NCI-H226 (cell line): ENCODE data around the gene ST3GAL6.

Experiments used
- DNase-seq: peaks from one replicate; pipeline ENCODE4 v3.0.0-alpha.2; 2015

The ST3GAL6 gene, protein sequence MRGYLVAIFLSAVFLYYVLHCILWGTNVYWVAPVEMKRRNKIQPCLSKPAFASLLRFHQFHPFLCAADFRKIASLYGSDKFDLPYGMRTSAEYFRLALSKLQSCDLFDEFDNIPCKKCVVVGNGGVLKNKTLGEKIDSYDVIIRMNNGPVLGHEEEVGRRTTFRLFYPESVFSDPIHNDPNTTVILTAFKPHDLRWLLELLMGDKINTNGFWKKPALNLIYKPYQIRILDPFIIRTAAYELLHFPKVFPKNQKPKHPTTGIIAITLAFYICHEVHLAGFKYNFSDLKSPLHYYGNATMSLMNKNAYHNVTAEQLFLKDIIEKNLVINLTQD

DNA sequence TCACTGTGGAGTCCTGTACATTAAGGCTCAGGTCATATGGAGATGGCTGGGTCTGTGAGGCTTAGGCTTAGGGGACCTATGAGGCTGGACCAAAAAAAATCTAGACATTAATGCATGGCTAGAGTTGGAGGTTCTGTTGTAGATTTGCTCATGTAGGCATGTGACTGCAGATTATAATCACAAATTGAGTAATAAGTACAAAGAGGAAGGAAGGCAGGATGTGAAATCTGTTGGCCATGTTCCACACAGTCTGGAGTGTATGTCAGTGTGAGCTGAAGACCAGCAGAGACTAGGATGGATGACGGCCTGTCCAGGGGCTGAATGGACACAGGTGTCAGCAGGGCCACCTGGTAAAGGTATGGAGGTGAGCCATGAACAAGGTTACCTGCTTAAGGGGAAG is at the start of gene ST3GAL6:
ST3GAL6 (plus strand) TSS at position 265 of the 400 bp plus-strand sequence. CDS start 5,101 bp downstream, outside the sequence.
- DNase-seq, result no peak

DNA sequence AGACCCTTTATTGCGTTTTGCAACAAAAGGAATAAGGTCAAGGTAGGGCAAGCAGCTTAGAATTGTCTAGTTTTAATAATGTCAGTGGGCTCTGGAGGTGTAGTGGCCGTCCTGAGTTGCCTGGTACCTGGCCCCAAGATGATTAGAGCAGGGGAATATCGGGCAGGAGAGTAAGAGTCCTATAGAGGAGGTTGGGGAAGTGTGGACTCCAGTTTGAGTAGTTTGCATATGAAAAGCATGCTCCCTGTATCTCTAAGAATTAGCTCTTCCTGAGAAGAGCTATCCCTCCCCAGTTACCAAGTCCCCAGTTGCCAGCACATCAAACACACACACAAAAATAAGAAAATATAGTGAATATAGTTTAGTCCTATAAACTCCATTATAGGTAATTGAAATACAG is 49.2 kb upstream of the ST3GAL6 start:
- DNase-seq, result no peak

- DNase-seq, result no peak
These were observed 45.6 kb upstream of the ST3GAL6 start for GRCh38 chr3:98717584-98717983.

- no peak for DNase-seq
These were observed 44.4 kb upstream of the ST3GAL6 start for GRCh38 chr3:98718730-98719129.

DNA sequence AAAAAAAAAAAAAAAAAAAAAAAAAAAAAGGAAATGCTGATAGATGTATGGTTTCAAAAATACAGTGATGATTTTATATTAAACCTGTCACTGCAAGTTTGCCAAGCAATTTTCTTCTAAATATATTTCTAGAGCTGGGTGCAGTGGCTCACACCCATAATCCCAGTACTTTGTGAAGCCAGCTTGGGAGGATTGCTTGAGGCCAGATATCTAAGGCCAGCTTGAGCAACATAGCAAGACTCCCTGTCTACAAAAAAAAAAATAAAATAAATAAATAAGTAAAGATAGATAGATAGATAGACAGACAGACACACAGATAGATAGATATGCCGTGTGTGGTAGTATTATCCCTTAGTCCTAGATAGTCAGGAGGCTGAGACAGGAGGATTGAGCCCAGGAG is 41.4 kb upstream of the ST3GAL6 start:
- no peak for DNase-seq

DNA sequence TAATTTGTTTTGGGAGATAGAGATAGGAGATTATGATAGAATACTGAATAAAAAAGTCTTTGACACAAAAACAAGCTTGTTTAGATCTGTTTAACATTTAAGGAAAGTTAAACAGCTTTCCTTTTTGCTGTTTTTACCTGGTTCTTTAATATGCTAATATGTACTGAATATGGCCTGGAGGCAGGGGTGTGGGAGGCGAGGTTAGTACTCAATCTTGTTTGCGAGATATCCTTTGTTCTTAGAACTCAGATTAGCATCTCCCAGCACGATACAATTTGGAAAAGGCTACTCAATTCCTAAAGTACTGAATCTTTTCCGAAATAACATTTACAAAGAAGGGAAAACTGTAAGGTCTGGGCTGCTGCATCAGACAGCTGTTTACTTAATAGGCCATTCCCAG is 40.8 kb upstream of the ST3GAL6 start:
- no peak for DNase-seq

DNA sequence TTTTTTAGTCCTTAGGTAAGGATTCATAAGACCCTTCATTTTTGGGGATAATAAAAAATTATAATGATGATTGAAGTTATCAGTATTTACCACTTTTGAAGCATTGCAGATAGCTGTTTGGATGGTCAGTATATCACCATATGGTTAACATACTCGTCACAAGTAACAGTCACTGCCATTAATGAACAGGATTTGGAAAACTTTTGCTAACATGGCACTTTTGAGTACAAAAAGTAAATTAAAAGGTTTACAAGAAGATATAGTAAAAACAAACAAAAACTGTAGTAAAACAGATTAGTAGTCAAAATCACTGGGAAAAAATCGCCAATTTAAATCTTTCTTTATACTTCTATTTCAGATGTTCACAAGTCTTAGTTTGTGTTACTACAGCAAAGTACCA is 37.8 kb upstream of the ST3GAL6 start:
- DNase-seq, result no peak

- DNase-seq, result peak; percentile 72
These were observed 37.1 kb upstream of the ST3GAL6 start for GRCh38 chr3:98726084-98726483.

- no peak for DNase-seq
These were observed 35.5 kb upstream of the ST3GAL6 start for GRCh38 chr3:98727638-98728037.

- DNase-seq, result no peak
These were observed 34.5 kb upstream of the ST3GAL6 start for GRCh38 chr3:98728672-98729071.

GRCh38 chr3:98730338-98730737 is 32.8 kb upstream of the ST3GAL6 start:
- DNase-seq, result peak; percentile 67

GRCh38 chr3:98730886-98731537 is 32.1 kb upstream of the ST3GAL6 start:
- DNase-seq, result no peak

- DNase-seq, result no peak
These were observed 31.3 kb upstream of the ST3GAL6 start for GRCh38 chr3:98731720-98732285.

DNA sequence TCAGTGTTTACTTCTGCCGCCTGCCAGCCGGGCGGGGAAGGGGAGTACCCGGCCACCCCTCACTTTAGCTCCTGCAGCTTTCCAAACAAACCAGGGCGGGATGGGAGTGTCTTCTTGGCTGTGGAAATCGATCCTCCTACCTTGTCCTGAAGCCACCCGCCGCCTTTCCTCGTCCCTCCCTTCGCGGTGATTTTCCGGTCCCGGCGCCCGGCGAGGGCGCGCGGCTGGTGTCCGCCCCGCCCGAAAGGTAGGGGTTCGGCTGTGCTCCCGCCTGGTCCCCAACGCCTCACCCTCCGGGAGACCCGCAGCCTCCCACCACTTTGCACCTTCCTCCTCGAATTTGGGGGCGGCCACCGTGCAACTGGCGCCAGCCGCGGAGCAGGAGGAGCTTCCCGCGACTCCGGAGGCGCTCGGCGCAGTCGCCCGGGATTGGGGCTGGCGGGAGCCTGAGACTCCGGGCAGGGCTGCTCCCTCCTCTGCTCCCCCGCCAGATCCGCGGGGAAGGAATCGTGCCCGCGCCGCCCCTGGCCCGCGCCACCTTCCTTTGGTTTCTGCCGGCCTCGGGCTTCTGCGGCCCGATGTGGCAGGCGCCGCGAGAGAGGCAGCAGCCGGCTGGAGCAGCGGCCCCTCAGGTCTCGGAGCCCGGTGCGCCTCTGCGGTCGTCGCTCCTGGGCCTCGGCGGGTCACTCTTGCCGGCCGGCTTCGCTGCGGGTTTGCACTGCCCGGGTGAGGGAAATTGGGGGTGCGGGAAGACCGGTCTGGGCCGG is 30.7 kb upstream of the ST3GAL6 start:
- no peak for DNase-seq

DNA sequence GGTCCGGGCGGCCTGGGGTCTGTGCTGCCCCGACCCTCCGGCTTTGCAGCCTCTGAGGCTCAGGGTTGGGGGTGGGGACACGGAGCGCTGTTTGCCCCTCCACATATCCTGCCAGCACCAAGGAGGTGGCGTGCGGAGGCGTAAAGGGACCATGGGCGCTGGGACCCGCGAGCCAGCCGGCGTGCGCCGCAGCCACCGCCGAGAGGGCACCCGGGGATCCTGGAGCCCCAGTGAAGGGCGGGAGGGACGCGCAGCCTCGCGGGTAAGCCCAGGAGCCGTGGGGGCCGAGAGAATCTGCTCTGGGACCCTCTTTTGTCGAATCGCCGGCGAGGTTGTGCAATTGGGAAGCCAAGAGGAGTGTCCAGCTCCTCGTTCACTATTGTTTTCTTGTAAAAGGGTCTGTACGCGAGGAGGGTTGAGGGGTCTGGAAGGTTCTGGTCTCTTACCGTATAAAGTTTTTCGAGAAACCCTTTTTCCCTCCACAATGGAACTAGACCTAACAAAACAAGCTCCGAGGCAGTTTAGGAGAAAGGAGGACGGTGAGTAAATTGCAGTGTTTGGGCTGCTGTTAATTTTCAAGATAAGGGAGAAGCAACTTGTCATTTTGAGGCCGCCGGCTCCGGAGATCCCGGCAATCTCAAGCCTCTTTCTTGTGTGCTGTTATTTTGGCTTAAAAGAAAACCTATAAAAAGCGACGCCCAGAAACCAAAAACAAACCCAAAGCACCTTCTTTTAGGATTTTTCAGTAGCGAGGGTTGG is 29.9 kb upstream of the ST3GAL6 start:
- DNase-seq, result no peak

- DNase-seq, result no peak
These were observed 29.3 kb upstream of the ST3GAL6 start for GRCh38 chr3:98733812-98734281.

DNA sequence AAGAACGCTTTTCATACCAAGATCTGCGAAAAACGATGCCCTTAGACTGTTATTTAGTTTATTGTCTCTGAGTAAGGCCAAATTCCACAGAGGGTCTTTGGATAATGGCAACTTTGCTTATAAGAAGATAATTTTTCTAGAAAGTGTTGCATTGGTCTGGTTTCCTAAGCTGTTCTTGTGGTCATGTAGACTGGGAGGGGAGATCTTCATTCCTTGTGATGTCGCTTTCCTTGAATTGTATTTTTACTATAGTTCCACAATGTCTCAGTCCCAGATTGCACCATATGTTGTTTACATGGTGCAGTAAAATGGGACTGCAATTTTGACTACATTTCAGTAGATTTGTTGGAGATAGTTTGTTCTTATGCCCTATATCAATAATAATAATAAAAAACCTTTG is 28.8 kb upstream of the ST3GAL6 start:
- DNase-seq, result no peak

DNA sequence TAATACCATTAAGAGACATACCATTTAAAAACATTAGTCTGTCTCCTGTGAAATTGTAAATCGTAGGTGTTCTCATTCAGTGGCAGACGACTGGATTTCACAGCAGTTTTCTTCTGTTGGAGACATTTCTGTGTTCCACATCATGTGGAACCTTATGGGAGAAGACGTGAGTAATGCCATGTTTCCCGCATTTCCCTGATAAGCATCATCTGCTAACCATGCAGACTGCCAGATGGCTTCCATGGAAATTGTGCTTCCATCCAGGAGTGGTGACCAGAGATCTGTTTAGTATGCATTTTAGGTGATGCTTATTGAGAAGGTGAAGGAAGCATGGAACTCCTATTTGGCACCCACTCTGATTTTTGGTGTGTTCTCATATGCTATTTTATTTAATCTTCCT is 28.4 kb upstream of the ST3GAL6 start:
- DNase-seq, result no peak

GRCh38 chr3:98735296-98735695 is 27.8 kb upstream of the ST3GAL6 start:
- DNase-seq, result no peak

DNA sequence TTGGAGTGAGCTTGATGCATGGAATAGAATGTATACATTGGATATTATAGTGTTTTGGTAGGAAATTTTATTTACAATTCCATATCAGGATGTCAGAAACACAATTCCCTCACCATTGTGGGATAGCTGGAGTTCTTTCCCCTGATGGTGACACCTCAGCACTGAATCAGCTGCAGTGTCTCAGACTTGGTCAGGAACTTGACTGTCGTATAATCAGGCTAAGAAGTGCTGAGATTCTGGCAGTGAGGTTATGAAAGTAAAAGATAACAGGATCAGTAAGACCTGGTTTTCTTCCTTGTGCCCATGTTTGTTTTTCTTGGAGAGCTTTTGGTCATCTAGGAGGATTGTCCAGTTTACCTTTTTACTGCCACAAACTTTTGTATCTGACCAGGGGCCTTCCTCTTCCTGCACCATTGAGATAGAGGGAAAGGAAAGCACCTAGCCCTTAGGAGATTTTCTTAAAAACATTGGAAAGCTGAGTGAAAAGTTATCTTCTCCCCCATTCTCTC is 27.3 kb upstream of the ST3GAL6 start:
- DNase-seq, result peak; percentile 26

DNA sequence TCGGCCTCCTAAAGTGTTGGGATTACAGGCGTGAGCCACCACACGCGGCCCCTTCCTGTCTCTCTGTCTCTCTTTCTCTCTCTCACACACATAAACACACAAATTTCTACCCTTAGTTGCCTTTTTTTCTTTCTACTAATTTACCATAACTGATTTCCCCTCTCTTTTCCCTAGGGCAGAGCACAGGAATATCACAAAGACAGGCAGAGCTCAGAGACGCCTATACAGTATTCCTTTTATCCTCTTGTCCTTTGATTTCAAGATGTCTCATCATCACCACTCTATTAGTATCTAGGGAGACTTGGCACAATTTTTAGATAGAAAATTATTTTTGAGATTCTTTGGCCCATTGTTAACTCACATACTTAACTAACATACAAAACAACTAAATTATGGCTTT is 25.8 kb upstream of the ST3GAL6 start:
- DNase-seq, result no peak

DNA sequence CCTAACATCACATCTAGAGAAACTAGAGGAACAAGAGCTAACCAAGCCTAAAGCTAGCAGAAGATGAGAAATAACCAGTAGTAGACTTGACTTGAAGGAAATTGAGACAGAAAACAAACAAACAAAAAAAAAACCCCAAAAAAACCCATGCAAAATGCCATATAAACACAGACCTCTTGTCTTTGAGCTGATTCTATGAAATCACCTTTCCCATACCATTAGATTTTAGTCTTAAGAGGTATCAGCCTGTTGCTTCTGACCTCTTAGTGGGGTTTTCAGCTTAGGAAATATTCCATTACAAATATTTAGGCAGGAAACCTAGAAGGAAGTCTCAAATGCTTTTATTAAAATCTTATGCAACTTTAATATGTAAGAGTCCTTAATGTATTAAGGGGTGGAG is 23.9 kb upstream of the ST3GAL6 start:
- DNase-seq, result no peak
